H7 (cell line): ENCODE data around the gene MYO1B. TPM values are rescaled to one million over a fixed set of nuclear protein-coding genes. Genes with fewer than 3 reads are reported as not detected.

Experiments
- DNase-seq: peaks from one replicate; pipeline ENCODE4 v3.0.0; 2012
- H3K27me3 ChIP-seq: 2 replicates; pipeline ENCODE4 v1.6.0; 2011; ENCODE audit warnings: mild to moderate bottlenecking, low read length; ENCODE audit not compliant: control insufficient read depth, insufficient read depth
- H3K36me3 ChIP-seq: replicated peaks from 2 replicates; pipeline ENCODE4 v1.5.1; 2011; ENCODE audit warnings: low read length; ENCODE audit not compliant: control insufficient read depth, insufficient read depth
- H3K4me3 ChIP-seq: 2 replicates; pipeline ENCODE4 v1.5.1; 2011; ENCODE audit warnings: low read depth, mild to moderate bottlenecking, control low read depth, low read length, moderate library complexity; ENCODE audit not compliant: insufficient read depth
- total RNA-seq: library from RNA; depleted of rRNA; stranded (reverse); fragments of >200 nt; shearing (Covaris generic); gene quantifications from 2 replicates; pipeline ENCODE4 v1.2.3, GENCODE V29; 2014

The MYO1B gene
- total RNA-seq, 1 experiment from 2014 or later, result 47.4 TPM

DNA sequence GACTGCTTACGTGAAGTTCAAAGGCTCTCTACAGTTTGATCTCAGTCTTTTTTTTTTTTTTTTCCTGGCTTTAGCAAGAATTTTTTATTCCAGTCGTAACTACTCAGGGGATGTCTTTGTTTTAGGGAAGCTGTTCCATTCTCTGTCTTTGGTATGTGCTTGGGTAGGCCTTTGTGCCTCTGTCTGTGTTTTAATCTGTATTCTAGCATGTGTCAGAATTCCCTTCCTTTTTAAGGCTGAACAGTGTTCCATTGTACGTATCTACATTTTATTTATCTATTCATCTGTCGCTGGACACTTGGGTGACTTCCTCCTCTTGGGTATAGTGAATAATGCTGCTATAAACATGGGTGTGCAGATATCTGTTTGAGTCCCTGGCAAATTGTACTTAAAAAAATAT, 42.6 kb downstream of the MYO1B start:
- Histone ChIP-seq H3K27me3 (no peaks in the 10 kb centered on the region), H3K36me3 (no peaks in the 10 kb centered on the region), H3K4me3 (no peak overlapping the region)
- DNase-seq, result no peak

- no peak overlapping the region for H3K4me3 ChIP-seq
- no peaks in the 10 kb centered on the region for H3K27me3 ChIP-seq
- no peak for DNase-seq
- no peaks in the 10 kb centered on the region for H3K36me3 ChIP-seq
These were observed 43.8 kb downstream of the MYO1B start for GRCh38 chr2:191289049-191289448.

DNA sequence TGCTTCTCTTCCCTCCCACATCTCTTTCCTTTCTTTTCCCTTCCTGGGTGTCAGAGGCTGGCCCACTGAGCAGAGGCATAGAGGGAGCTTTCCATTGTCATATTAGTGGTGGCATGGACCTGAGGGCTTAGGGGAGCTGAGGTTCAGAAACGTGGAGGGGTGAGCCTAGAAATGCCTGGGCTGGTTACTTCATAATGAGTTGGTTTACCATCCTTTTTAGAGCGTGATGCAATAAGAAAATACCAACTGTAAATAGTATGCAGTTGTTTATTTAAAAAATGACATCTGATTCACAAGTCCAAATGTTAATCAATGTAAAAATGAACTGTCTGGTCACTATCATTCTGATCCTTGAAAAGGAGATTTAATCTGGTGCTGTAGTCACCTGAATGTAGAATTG, 46.3 kb downstream of the MYO1B start:
- Histone ChIP-seq H3K4me3 (no peak overlapping the region), H3K27me3 (no peaks in the 10 kb centered on the region)
- no peak for DNase-seq

GRCh38 chr2:191292869-191293268, 47.7 kb downstream of the MYO1B start:
- Histone ChIP-seq H3K4me3 (no peak overlapping the region), H3K36me3 (no peaks in the 10 kb centered on the region), H3K27me3 (no peaks in the 10 kb centered on the region)
- no peak for DNase-seq

More for the DNA sequence above, 46.3 kb downstream of the MYO1B start:
- no peaks in the 10 kb centered on the region for H3K36me3 ChIP-seq

DNA sequence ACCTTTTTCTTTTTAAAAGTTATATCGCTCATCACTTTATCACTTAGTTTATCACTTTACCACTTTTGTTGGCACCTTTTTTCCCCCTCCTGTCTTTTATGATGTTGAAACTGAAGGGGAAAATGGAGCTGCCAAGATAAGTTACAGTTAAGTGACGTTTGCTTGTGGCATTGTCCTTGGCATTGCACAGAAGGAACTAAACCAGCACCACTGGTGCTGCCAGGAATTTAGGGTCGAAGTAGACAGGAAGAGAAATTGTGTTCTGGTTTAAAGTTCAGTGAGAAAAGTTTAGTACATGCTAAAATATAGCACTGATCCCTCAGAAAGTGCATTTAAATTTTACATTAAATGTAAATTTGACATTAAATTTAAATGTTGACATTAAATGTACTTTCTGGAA, 49.9 kb downstream of the MYO1B start:
- H3K4me3 ChIP-seq, result no peak overlapping the region
- no peaks in the 10 kb centered on the region for H3K27me3 ChIP-seq
- no peaks in the 10 kb centered on the region for H3K36me3 ChIP-seq
- no peak for DNase-seq

- H3K27me3 ChIP-seq, result no peaks in the 10 kb centered on the region
- H3K36me3 ChIP-seq, result no peaks in the 10 kb centered on the region
- no peak overlapping the region for H3K4me3 ChIP-seq
- no peak for DNase-seq
These were observed 51.1 kb downstream of the MYO1B start for GRCh38 chr2:191296083-191297006.

GRCh38 chr2:191297033-191297432, 51.8 kb downstream of the MYO1B start:
- no peaks in the 10 kb centered on the region for H3K27me3 ChIP-seq
- no peaks in the 10 kb centered on the region for H3K36me3 ChIP-seq
- no peak overlapping the region for H3K4me3 ChIP-seq
- DNase-seq, result no peak

DNA sequence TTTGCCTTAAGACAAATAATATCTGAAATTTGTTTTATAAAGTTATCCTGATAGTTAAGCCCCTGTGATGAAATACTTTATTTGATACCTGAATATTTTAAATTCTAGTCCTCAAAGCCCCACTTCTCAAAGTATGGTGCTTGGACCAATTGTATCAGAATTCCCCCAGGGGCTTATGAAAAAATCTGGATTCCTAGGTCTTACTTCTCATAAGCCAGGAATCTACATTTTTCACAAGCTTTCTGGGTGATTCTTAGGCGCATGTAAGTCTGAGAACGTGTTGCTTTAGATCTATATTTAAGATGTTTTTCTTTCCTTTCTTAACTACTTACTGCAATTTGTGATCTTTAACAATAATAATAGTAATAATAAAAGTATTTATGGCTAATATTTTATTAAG, 53.1 kb downstream of the MYO1B start:
- no peak for DNase-seq
- H3K27me3 ChIP-seq, result no peaks in the 10 kb centered on the region
- H3K36me3 ChIP-seq, result no peaks in the 10 kb centered on the region
- no peak overlapping the region for H3K4me3 ChIP-seq

GRCh38 chr2:191299010-191299409, 53.8 kb downstream of the MYO1B start:
- H3K36me3 ChIP-seq, result no peaks in the 10 kb centered on the region
- no peak for DNase-seq
- H3K4me3 ChIP-seq, result no peak overlapping the region
- H3K27me3 ChIP-seq, result no peaks in the 10 kb centered on the region

DNA sequence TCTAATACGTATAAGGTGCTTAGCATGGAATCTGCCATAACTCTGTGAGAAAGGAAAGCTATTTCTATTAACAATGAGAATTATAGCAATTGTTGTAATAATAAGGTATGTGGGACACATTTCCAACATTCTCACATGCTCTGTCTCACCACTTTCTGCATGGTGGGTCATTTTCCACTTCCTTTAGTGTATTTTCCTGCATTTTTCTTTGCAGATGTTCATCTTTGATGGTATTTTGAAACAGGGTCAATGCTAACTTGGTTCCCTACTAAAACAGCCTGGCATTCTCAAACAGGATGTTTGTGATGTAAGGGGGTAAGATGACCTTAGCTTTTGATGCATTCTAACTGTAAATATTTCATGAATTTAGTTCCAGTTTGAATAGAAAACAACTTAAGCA, 54.7 kb downstream of the MYO1B start:
- no peaks in the 10 kb centered on the region for H3K27me3 ChIP-seq
- no peaks in the 10 kb centered on the region for H3K36me3 ChIP-seq
- H3K4me3 ChIP-seq, result no peak overlapping the region
- DNase-seq, result no peak

DNA sequence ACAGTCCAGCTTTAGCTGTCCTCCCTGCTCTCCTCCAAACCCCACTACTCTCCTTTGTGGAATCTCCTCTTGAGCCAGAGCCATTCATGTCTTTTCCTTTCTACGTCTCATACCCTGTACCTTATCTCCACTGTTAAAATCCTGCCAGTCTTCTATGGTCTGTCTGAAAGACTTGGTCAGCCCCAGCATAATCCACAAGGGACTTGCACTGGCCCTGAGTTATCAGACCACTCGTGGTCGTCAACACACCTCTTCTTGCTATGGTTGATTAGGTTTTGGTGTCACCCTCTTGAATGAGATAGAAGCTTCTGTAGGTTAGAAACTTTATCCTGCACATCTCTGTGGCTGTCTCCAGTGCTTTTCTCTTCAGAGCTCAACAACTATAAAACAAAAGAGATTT, 56.8 kb downstream of the MYO1B start:
- Histone ChIP-seq H3K27me3 (no peaks in the 10 kb centered on the region), H3K4me3 (no peak overlapping the region), H3K36me3 (no peaks in the 10 kb centered on the region)
- no peak for DNase-seq

DNA sequence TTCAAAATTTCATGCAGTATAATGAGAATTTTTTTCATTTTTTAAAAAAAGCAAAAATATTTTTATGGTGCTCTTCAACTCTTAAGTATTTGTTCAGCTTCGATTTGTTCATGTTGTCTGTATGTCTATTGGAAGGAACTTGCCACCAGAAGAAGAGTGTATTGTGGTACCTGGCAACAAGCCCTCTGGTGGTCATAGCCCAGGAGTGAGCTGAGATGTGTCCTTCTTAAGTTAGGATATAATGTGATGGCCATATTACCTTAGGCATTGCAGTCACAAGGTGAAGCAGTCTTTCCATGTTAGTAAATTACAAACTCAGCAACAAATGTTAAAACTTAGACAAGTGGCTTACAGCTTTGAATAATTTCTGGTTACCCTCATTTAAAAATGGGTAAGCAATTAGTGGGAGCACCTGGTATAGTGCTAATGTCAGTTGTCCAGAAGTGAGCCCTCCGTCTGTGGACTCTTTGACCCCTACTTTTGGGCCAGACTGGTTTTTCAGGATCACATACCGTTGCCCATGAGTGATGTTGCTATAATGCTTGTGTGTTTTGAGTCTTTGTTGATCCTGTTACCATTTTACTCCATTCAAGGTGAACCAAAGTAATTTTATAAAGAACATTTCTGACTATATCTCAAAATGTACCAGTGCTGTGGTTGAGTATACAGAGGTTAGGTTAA, 57.4 kb downstream of the MYO1B start:
- no peak overlapping the region for H3K4me3 ChIP-seq
- DNase-seq, result peak; percentile 23
- H3K36me3 ChIP-seq, result no peaks in the 10 kb centered on the region

GRCh38 chr2:191303140-191304005, 58.2 kb downstream of the MYO1B start:
- no peak for DNase-seq

More for the DNA sequence above, 57.4 kb downstream of the MYO1B start:
- H3K27me3 ChIP-seq, result no peaks in the 10 kb centered on the region

More at GRCh38 chr2:191303140-191304005, 58.2 kb downstream of the MYO1B start:
- Histone ChIP-seq H3K36me3 (no peaks in the 10 kb centered on the region), H3K27me3 (no peaks in the 10 kb centered on the region), H3K4me3 (no peak overlapping the region)
